ENCODE measurements around the gene MED23.
"Not testable (repeated sequence)": the region's sequence is repeated elsewhere in the genome, so short reads cannot be mapped to it uniquely, and the experiment has no call there.

The MED23 gene

GRCh38 chr6:131555992-131556391 lies 72.0 kb downstream of the MED23 start:
- TF ChIP-seq CTCF (IDR thresholded peaks at IDR 0.05; ENCODE audit: low read depth, low read length), result no peak
- no peak overlapping the region for H3K4me3 ChIP-seq (ENCODE audit: low read depth, low read length)

GRCh38 chr6:131552572-131552971 lies 75.5 kb downstream of the MED23 start:
- H3K4me3 ChIP-seq (ENCODE audit: low read depth, low read length), result no peak overlapping the region
- no peak for TF ChIP-seq CTCF (IDR thresholded peaks at IDR 0.05; ENCODE audit: low read depth, low read length)

- TF ChIP-seq CTCF (IDR thresholded peaks at IDR 0.05; ENCODE audit: low read depth, low read length), result no peak
- no peak overlapping the region for H3K4me3 ChIP-seq (ENCODE audit: low read depth, low read length)
Observed at GRCh38 chr6:131551902-131552301, 76.1 kb downstream of the MED23 start.

- TF ChIP-seq CTCF (IDR thresholded peaks at IDR 0.05; ENCODE audit: low read depth, low read length), result no peak
- H3K4me3 ChIP-seq (ENCODE audit: low read depth, low read length), result no peak overlapping the region
Observed at GRCh38 chr6:131549811-131550210, 78.2 kb downstream of the MED23 start.

GRCh38 chr6:131548441-131548840 lies 79.6 kb downstream of the MED23 start:
- H3K4me3 ChIP-seq (ENCODE audit: low read depth, low read length), result no peak overlapping the region
- no peak for TF ChIP-seq CTCF (IDR thresholded peaks at IDR 0.05; ENCODE audit: low read depth, low read length)

GRCh38 chr6:131547488-131547887 lies 80.6 kb downstream of the MED23 start:
- H3K4me3 ChIP-seq (ENCODE audit: low read depth, low read length), result no peak overlapping the region
- TF ChIP-seq CTCF (IDR thresholded peaks at IDR 0.05; ENCODE audit: low read depth, low read length), result no peak

GRCh38 chr6:131545317-131545716 lies 82.7 kb downstream of the MED23 start:
- H3K4me3 ChIP-seq (ENCODE audit: low read depth, low read length), result no peak overlapping the region
- TF ChIP-seq CTCF (IDR thresholded peaks at IDR 0.05; ENCODE audit: low read depth, low read length), result no peak

- H3K4me3 ChIP-seq (ENCODE audit: low read depth, low read length), result not testable (repeated sequence)
Observed at GRCh38 chr6:131538615-131539014, 89.4 kb downstream of the MED23 start.
